Skeletal muscle cell (primary cell): ENCODE results near the gene RAB36.

Source experiments
- DNase-seq: peaks from one replicate; pipeline ENCODE4 v3.0.0-alpha.2; 2010; ENCODE audit warnings: low read depth
- H3K4me3 ChIP-seq: 2 replicates; pipeline ENCODE4 v1.5.1; 2011; ENCODE audit warnings: low read depth, mild to moderate bottlenecking, control low read depth, low read length, moderate library complexity

Gene RAB36

DNA sequence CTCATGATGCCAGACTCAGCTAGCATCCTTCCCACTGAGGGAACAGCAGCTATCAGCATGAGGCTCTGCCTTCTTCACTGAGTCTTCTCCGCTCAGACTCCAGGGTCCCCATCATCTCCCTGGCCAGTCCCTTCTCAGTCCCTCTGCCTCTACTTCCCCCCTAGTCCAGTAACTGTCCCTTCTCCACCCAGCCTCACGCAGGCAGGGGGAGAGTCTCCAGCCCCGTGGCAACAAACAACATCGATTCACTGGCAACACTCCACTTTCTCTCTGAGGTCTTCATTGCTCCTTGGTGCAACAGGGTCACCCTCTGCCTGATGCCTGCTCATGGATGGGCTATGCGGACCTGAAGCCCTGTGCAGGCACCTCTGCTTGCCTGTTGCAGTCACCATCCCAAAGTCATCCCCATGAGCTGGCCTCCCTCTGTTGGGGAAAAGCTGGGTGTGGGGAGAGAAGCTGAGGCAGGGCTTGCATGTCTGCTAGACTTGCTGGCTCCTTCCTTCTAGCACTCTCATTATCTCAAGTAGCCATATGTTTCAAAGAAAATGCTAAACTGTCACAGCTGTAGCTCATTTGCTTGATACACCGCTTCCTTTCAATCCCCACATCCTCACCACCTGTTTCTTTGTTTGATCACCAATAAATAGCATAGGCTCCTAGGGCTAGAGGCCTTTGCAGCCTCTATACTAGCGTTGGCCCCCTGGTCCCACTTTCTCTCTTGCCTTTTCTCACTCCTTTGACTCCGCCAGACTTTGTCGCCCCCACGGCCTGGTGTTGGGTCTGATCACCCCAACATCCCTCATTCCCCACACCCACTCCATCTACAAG lies 30.8 kb downstream of the RAB36 start:
- DNase-seq = no peak
- H3K4me3 ChIP-seq = no peak overlapping the region

DNA sequence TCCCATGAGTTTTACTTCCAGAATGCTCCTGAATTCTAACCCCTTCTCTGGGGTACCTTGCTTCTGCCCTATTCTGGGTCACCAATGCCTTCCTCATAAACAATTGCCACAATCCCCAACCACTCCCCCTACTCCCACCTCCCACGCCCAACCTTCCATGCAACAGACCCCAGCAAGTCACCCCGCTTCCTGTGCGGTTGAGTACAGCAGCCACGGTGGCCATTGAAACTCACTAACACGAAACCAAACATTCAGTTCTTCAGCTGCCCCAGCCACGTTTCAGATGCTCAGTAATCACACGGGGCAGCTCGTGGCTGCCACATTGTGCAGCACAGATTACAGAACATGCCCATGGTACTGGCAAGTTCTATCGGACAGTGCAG lies 31.4 kb downstream of the RAB36 start:
- no peak for DNase-seq
- H3K4me3 ChIP-seq = no peak overlapping the region

DNA sequence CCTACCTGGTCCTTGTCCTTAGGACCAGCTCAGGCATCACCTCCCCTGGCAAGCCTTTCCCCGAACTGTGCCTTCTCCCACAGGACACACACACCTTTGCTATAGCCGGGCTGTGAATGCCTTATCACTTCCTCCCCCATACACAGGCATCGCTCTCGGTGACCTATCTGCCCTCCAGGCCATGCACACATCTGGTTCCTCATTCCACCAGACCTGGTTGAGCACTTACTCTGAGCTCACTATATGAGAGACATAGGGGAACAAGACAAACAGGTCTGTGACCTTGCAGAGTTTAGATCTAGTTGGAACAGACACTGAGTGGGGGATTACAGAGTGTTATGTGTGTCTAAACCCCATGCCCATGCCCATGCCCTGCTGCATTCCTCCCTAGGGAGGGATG lies 31.9 kb downstream of the RAB36 start:
- DNase-seq = no peak
- H3K4me3 ChIP-seq = no peak overlapping the region

DNA sequence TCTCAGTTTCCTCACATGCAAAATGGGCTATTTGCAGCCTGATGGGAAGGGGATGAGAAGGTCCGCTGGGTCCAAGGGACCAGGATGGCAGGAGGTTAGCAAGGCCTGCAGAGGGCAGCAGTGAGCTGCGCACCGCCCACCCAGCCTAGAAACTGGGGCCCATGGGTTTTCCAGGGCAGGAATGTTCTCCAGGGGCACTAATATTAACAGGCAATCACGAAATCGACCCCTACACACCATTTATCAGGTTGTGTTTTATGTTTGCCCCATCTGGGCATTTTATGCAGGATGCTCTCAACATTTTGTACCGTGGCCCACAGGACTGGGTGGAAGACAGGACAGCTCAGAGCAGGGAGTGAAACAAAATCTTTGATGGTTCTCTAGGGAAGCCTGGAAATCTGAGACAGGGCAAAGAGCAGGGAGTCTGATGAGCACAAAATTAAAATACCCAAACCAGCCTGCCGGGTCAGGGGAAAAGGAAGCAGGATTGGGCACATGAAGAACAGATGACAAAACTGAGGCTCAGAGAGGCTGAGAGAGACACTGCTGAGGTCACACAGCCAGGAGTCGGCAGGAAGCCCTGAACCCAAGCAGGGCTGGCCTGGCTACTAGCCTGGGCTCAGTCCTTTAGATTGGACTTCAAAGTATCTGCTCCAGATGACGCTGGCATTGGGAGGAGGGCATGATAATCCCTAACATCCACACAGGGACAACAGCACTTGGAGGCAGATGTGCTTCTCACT lies 33.4 kb downstream of the RAB36 start:
- H3K4me3 ChIP-seq = no peak overlapping the region
- DNase-seq = no peak

DNA sequence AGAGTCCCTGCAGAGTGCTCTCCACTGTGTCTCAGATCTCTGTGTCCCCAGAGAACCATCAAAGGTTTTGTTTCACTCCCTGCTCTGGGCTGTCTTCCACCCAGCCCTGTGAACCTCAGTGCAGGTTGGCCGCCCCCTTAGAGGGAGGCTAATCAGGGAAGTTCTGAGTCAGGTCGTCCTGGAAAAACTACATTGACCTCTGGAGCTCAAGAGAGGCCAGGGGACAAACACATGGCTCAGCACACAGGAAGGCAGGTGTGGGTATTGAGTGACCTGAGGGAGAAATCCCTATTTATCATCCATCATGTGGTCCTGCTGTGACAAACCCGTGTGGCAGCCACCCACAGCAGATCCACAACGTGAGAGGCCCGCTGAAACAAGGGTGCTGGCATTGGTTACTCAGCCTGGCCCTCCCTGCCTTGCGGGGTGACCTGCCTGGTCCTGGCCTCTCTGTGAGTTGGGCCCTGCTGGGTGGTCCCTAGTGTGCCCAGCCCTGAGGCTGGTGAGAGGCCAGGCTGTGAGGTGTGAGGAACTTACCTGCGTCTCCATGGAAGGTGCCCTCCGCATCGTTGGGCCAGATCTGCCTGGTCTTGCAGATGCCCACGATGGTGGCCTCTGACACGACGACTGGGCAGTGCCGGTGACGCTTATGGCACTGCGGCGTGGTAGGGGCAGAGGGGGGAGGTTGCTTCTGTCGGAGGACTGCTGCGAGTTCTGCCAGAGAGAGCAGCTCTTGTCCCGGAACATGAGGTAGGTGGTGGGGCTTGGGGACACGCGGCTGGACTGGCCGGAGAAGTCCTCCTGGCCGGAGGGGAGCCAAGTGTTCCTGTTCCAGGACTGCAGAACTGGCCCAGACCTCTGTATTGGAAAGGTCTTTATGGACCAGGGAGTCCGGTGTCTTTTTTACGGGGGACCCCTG lies 34.4 kb downstream of the RAB36 start:
- peak overlapping the region; percentile 67 for H3K4me3 ChIP-seq
- no peak for DNase-seq

DNA sequence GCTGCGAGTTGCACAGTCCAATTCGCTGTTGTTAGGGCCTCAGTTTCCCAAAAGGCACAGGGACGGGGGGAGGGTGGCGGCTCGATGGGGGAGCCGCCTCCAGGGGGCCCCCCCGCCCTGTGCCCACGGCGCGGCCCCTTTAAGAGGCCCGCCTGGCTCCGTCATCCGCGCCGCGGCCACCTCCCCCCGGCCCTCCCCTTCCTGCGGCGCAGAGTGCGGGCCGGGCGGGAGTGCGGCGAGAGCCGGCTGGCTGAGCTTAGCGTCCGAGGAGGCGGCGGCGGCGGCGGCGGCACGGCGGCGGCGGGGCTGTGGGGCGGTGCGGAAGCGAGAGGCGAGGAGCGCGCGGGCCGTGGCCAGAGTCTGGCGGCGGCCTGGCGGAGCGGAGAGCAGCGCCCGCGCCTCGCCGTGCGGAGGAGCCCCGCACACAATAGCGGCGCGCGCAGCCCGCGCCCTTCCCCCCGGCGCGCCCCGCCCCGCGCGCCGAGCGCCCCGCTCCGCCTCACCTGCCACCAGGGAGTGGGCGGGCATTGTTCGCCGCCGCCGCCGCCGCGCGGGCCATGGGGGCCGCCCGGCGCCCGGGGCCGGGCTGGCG lies 35.1 kb downstream of the RAB36 start, which contains the start of gene BCR:
Gene BCR (plus strand): TSS at position 209 of the 592 bp plus-strand sequence. CDS start 452 bp downstream, outside the sequence.
- DNase-seq = peak; percentile 30
- H3K4me3 ChIP-seq = peak within 1 kb of the TSS; percentile 67

DNA sequence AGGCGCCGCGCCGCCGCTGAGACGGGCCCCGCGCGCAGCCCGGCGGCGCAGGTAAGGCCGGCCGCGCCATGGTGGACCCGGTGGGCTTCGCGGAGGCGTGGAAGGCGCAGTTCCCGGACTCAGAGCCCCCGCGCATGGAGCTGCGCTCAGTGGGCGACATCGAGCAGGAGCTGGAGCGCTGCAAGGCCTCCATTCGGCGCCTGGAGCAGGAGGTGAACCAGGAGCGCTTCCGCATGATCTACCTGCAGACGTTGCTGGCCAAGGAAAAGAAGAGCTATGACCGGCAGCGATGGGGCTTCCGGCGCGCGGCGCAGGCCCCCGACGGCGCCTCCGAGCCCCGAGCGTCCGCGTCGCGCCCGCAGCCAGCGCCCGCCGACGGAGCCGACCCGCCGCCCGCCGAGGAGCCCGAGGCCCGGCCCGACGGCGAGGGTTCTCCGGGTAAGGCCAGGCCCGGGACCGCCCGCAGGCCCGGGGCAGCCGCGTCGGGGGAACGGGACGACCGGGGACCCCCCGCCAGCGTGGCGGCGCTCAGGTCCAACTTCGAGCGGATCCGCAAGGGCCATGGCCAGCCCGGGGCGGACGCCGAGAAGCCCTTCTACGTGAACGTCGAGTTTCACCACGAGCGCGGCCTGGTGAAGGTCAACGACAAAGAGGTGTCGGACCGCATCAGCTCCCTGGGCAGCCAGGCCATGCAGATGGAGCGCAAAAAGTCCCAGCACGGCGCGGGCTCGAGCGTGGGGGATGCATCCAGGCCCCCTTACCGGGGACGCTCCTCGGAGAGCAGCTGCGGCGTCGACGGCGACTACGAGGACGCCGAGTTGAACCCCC lies 35.8 kb downstream of the RAB36 start:
- peak overlapping the region; percentile 67 for H3K4me3 ChIP-seq
- DNase-seq = no peak

DNA sequence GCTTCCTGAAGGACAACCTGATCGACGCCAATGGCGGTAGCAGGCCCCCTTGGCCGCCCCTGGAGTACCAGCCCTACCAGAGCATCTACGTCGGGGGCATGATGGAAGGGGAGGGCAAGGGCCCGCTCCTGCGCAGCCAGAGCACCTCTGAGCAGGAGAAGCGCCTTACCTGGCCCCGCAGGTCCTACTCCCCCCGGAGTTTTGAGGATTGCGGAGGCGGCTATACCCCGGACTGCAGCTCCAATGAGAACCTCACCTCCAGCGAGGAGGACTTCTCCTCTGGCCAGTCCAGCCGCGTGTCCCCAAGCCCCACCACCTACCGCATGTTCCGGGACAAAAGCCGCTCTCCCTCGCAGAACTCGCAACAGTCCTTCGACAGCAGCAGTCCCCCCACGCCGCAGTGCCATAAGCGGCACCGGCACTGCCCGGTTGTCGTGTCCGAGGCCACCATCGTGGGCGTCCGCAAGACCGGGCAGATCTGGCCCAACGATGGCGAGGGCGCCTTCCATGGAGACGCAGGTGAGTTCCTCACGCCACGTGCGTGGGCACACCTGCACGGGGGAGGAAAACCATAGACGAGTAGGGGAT lies 36.5 kb downstream of the RAB36 start:
- H3K4me3 ChIP-seq = peak overlapping the region; percentile 67
- DNase-seq = no peak

DNA sequence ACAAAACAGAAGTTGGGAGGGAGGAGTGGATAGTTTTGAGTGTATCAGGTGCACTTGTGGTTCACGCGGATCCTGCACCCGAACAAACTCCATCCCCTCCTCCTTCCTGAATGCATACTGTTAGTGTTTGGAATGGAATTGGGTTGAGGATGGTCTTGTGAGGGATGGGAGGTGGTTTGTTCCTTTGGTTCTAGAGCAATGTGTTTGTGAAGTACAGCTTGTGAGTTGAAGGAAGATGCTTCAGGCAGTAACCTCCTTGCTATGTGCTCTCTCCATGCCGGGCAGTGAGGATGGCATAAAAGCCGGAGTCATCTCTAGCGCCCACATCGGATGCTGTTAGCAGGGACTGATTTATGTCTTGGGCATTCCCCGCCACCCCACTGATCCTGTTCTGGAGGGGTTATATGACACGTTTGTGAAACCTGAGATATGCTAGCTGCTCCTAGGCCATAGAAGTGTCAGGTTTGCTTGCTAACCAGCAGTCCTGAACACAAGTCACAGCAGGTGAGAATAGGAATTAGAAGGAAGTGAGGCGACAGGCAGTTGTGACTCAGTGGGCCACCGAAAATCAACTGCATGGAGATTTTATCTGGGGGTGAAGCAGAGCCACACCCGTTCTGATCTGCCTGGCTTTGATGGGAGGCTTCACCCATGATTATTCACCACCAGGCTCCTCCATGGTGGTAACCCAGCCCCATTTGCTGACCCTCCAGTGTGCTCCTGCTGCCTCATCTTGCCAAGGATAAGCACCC lies 37.2 kb downstream of the RAB36 start:
- H3K4me3 ChIP-seq = peak overlapping the region; percentile 67
- DNase-seq = no peak

DNA sequence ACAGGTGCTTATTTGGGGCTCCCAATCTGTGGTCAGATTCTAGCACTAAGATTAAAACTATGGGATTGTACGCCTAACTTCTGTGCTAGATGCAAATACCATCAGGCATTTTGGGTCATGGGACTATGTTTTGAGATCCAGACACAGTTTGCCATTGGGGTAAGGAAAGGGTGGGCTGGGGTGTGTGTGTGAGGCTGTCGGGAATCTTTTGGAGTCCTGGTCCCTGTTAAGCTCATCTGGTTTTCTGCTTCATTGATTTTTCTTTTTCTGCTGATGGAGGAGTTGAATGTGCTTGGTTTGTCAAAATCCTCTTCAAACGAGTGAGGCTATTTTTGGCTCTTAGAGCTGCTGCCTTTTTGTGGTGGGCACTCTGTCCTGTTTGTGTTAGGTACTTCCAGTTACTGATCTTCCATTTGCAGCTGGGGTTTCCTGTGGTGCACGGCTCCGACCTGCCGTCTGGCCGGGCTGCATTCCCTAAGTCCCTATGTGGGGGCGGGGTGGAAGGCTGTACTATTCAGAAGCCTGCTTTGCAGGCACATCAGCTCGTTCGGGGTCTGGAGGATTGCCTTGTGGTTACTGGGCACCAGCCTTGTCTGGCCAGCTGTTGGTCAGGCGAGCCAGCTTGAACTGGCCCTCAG lies 37.9 kb downstream of the RAB36 start:
- peak; percentile 60 for DNase-seq
- H3K4me3 ChIP-seq = peak overlapping the region; percentile 67

DNA sequence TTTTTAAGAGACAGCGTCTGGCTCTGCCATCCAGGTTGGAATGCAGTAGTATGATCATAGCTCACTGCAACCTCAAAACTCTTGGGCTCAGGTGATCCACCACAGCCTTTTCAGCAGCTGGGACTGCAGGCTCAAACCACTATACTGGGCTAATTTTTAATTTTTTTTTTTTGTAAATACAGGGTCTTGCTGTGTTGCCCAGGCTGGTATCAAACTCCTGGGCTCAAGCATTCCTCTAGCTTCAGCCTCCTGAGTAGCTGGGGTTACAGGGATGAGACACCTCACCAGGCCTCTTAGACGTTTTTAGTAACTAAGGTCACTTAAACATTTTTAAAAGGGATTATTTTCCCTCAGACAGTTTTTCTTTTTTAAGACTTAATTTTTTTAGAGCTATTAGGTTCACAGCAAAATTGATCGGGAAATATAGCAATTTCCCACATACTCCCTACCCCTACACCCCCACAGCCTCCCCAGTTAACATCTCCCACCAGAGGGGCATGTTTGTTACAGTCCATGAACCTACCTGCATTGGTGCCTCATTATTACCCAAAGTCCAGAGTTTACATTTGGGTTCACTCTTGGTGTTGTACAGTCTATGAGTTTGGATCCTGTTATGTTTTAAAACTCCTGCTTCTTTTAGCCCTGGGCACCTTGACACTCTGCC lies 39.0 kb downstream of the RAB36 start:
- DNase-seq = no peak
- no peak overlapping the region for H3K4me3 ChIP-seq

DNA sequence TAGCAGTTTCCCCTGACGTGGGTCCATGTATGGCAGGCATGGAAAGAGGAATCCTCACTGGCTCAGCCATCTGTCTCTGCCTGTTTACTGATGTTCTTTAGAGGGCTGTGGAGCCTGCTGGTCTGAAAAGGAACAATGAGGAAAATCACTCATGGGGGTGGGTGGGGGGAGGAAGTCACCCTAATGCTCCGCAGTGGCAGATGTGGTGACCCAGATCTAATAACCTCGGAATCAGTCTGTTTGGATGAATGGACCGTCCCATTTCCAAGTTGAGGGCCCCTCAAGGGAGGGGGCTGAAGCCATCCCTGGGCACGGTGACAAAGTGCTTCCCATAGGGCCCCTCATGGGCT lies 39.5 kb downstream of the RAB36 start:
- no peak for DNase-seq
- no peak overlapping the region for H3K4me3 ChIP-seq

DNA sequence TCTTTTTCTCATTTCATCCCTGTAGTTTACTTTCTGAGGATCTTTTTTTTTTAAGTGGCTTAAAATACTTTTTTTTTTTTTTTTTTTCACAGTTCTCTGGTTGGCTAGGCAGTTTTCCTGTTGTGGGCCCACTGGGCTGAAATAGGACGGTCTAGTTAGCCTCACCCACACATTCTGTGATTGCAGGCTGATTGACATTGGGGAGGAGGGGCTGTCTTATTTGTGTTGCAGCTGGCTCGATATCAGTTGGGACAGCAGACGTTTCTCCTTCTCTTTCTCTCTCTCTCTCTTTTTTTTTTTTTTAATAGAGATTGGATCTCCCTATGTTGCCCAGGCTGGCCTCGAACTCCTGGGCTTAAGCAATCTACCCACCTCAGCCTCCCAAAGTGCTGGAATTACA lies 41.9 kb downstream of the RAB36 start:
- DNase-seq = no peak
- H3K4me3 ChIP-seq = no peak overlapping the region

DNA sequence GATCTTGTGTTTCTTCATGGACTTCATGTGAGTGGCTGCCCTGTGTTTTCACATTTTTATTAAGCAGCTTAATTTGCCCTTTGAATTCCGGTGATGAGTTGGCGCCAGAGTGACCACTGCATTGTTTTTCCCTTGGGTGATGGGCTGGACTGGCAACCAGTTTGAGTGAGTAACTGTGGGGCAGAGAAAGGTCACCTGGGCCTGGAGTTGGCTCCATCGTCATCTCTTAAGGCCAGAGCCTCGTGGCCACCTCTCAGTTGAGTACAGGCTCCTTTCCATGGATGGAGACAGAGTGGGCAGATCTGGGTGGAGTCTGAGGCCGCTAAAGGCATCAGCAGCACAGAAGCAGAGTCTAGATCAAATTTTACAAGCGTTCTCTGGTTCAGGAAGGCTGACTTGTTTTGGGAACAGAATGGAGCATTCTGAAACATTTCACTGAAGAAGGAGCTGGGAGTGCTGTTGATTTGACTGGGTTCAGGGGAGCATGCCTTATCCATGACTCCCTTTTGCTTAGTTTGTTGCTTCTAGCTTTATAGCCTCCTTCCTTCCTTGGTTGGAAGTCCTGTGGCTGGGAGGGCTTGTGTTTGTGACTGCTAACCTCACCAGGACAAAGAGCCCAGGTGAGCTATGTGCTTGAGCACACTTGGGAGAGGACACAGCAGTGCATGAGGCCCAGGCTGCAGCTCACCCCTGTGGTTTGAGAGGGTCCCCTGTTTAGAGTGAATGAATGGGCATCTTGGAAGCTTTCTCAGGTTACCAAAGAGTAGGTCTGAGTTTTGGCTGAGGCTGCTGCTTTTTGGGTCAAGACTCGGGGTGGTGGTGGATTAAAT lies 42.8 kb downstream of the RAB36 start:
- DNase-seq = no peak
- H3K4me3 ChIP-seq = no peak overlapping the region

DNA sequence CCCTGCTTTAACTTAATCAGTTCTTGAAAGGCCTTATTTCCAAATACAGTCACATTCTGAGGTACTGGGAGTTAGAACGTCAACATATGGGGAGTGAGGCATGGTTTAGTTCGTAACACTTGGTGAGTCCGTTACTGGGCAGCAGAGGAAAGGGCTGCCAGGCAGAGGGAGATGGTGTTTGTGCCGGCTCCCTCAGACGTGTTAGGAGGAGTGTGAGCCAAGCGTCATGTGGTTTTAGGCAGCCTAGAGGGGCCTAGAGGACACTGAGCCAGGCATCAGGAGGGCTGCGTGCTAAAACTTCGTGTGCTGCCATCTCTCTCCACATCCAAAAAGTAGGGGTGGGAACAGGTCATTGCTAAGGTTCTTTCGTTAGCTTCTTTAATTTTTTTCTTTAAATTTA lies 45.2 kb downstream of the RAB36 start:
- H3K4me3 ChIP-seq = no peak overlapping the region
- DNase-seq = no peak

DNA sequence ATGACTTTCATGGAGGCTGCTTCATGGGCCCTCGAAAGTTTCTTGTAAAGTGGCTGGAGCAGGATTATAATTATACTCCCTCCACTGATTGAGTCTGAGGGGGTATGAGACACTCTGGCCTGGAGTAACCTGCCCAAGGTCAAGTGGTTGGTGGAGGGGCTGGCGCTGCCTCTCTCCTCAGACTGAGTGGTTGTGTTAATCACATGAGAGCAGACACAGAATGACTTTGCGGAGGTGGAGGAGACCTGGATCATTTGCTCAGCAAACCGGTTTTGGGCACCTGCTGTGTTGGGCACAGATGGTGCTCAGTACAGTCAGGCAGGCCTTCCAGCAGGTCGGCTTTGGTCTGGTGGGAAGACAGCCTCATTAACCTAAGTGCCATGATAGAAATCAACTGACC lies 46.9 kb downstream of the RAB36 start:
- no peak overlapping the region for H3K4me3 ChIP-seq

More for the DNA sequence above, 46.9 kb downstream of the RAB36 start:
- no peak for DNase-seq
